ENCODE measurements around the gene HSD17B10.
A peak's percentile ranks its signal among the peaks of the same experiment; 100 is the strongest.

The HSD17B10 gene

GRCh38 chrX:53433651-53434639 lies at the start of gene HSD17B10:
HSD17B10 (minus strand) TSS chrX:53434370; CDS start chrX:53434345, 25 bp downstream.
- peak within 1 kb of the TSS; percentile 90 for H3K4me3 ChIP-seq (ENCODE audit: low read depth, low read length)
- peak; percentile 61 for TF ChIP-seq POLR2A (IDR thresholded peaks at IDR 0.05; ENCODE audit: extremely low read depth, insufficient read length)
- TF ChIP-seq, protein P1, sequence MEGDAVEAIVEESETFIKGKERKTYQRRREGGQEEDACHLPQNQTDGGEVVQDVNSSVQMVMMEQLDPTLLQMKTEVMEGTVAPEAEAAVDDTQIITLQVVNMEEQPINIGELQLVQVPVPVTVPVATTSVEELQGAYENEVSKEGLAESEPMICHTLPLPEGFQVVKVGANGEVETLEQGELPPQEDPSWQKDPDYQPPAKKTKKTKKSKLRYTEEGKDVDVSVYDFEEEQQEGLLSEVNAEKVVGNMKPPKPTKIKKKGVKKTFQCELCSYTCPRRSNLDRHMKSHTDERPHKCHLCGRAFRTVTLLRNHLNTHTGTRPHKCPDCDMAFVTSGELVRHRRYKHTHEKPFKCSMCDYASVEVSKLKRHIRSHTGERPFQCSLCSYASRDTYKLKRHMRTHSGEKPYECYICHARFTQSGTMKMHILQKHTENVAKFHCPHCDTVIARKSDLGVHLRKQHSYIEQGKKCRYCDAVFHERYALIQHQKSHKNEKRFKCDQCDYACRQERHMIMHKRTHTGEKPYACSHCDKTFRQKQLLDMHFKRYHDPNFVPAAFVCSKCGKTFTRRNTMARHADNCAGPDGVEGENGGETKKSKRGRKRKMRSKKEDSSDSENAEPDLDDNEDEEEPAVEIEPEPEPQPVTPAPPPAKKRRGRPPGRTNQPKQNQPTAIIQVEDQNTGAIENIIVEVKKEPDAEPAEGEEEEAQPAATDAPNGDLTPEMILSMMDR (IDR thresholded peaks at IDR 0.05; ENCODE audit: low read depth, low read length): no peak
- TF ChIP-seq MAX (IDR thresholded peaks at IDR 0.05; ENCODE audit: low read depth, low read length): no peak; the same call in 1 of the 2 replicates
- TF ChIP-seq MYC (IDR thresholded peaks at IDR 0.05; ENCODE audit: low read depth, low read length): peak; percentile 43; the same call in 1 of the 2 replicates
- peak; percentile 95 for DNase-seq (ENCODE audit: low read depth)

DNA sequence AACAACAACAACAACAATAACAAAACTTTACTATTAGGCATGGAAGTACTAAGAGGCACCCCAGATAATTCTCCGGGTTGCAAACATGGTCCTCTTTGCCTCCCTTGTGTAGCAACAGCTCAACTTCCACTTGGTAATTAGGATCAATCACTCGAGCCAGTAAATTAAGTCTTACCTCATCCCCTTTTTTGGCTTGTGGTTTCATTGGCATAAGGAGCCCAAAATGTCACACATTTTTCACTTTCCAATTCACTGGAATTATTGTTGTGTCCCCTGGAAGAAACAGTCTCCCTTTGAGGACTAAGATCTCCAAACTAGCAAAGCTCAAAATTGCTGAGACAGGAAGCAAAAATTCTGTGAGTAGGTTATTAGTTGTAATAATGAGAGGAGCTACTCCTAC lies 49.2 kb upstream of the HSD17B10 start:
- no peak for DNase-seq (ENCODE audit: low read depth)
- H3K4me3 ChIP-seq (ENCODE audit: low read depth, low read length): no peak overlapping the region
- TF ChIP-seq MAX (IDR thresholded peaks at IDR 0.05; ENCODE audit: low read depth, low read length) (no peak), MYC (IDR thresholded peaks at IDR 0.05; ENCODE audit: low read depth, low read length) (no peak), POLR2A (IDR thresholded peaks at IDR 0.05; ENCODE audit: extremely low read depth, insufficient read length) (no peak)
- TF ChIP-seq, protein P1 (IDR thresholded peaks at IDR 0.05; ENCODE audit: low read depth, low read length): no peak

- TF ChIP-seq, protein P1 (IDR thresholded peaks at IDR 0.05; ENCODE audit: low read depth, low read length): peak; percentile 85
- TF ChIP-seq MAX (IDR thresholded peaks at IDR 0.05; ENCODE audit: low read depth, low read length) (peak; percentile 25; the same call in 1 of the 2 replicates), MYC (IDR thresholded peaks at IDR 0.05; ENCODE audit: low read depth, low read length) (no peak)
- H3K4me3 ChIP-seq (ENCODE audit: low read depth, low read length): no peak overlapping the region
- peak; percentile 77 for DNase-seq (ENCODE audit: low read depth)
Measured at GRCh38 chrX:53481816-53482465, 47.8 kb upstream of the HSD17B10 start.

DNA sequence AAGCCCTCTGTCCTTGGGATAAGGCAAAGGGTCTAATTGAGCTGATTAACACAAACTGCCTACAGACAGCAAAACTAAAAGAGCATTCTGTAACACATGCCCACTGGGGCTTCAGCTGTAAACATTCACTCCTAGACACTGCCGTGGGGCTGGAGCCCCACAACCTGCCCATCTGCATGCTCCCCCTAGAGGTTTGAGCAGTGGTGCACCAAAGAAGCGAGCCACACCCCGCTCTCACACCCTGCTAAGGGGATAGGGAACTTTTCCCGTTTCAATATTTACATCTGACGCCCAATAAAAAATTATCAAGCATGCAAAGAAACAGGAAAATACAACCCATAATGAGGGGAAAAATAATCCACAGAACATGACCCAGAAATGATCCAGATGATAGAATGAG lies 46.9 kb upstream of the HSD17B10 start:
- no peak overlapping the region for H3K4me3 ChIP-seq (ENCODE audit: low read depth, low read length)
- peak; percentile 45 for DNase-seq (ENCODE audit: low read depth)
- TF ChIP-seq POLR2A (IDR thresholded peaks at IDR 0.05; ENCODE audit: extremely low read depth, insufficient read length) (no peak), MYC (IDR thresholded peaks at IDR 0.05; ENCODE audit: low read depth, low read length) (no peak)
- TF ChIP-seq, protein P1 (IDR thresholded peaks at IDR 0.05; ENCODE audit: low read depth, low read length): peak; percentile 62

- no peak overlapping the region for H3K4me3 ChIP-seq (ENCODE audit: low read depth, low read length)
- peak; percentile 52 for DNase-seq (ENCODE audit: low read depth)
- TF ChIP-seq MYC (IDR thresholded peaks at IDR 0.05; ENCODE audit: low read depth, low read length) (no peak), POLR2A (IDR thresholded peaks at IDR 0.05; ENCODE audit: extremely low read depth, insufficient read length) (no peak), MAX (IDR thresholded peaks at IDR 0.05; ENCODE audit: low read depth, low read length) (no peak)
Measured at GRCh38 chrX:53479301-53479700, 45.1 kb upstream of the HSD17B10 start.

DNA sequence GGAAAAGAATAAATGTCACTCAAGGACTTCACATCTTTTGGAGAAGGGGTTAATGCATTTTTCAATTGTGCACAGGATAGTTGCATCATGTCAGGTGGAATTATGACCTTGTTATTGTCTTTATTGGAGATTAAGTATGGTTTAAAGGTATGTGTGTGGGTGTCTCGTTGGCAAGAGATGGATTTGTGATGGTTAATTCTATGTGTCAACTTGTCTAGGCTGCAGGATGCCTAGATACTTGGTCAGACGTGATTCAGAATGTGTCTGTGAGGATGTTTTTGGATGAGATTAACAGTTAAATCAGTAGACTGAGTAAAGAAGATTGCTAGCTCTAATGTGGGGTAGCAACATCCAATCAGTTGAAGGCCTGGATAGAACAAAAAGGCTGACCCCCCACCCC lies 42.2 kb upstream of the HSD17B10 start:
- DNase-seq (ENCODE audit: low read depth): no peak
- TF ChIP-seq POLR2A (IDR thresholded peaks at IDR 0.05; ENCODE audit: extremely low read depth, insufficient read length) (no peak), MAX (IDR thresholded peaks at IDR 0.05; ENCODE audit: low read depth, low read length) (no peak), MYC (IDR thresholded peaks at IDR 0.05; ENCODE audit: low read depth, low read length) (no peak)
- TF ChIP-seq, protein P1 (IDR thresholded peaks at IDR 0.05; ENCODE audit: low read depth, low read length): no peak
- H3K4me3 ChIP-seq (ENCODE audit: low read depth, low read length): no peak overlapping the region

All from NB4 (cell line).